ENCODE results near the gene ZDHHC23. TPM values are rescaled to one million over a fixed set of nuclear protein-coding genes. Genes with fewer than 3 reads are reported as not detected.

Gene ZDHHC23, protein sequence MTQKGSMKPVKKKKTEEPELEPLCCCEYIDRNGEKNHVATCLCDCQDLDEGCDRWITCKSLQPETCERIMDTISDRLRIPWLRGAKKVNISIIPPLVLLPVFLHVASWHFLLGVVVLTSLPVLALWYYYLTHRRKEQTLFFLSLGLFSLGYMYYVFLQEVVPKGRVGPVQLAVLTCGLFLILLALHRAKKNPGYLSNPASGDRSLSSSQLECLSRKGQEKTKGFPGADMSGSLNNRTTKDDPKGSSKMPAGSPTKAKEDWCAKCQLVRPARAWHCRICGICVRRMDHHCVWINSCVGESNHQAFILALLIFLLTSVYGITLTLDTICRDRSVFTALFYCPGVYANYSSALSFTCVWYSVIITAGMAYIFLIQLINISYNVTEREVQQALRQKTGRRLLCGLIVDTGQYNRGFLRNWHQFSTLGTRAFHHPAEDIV
- total RNA-seq = 10 to 100 TPM in 3 of 4 donors, 1 to 10 TPM in 1; 10.0 to 21.2 (median 13.0) TPM

DNA sequence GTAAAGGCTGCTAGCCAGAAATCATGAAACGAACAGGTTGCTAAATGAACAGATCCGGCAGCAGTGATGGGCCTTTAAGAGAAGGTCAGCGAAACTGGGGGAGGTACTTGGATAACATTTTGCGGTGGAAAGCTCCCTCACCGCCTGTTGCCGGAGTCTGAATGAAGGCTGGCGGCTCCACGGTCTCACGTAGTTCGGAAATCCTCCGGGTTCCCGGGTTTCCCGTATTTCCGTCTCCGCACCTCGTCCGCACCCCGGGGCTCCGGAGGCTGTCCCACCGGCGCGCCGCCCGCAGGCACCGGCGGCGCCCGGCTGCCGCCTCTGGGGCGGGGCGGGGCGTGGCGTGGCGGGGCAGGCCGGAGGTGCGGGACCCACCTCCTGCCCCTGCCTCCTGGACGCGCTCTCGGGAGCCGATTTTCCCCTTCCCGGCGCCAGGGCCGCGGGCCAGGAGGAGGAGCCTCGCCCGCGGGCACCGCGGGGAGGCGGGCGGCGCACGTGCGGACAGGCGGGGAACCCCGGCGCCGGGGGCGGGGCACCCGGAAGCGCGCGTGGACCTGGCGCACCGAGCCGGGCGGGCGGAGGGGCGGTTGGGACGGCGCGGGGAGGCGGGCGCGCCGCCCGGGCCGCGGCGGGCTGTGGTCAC is at the start of gene ZDHHC23:
ZDHHC23 (plus strand) TSS at position 642 of the 643 bp plus-strand sequence. CDS start 790 bp downstream, outside the sequence.
- peak; percentile 71 to 76 for DNase-seq (ENCODE audit: low spot score in 2 of 2)
- H3K4me1 ChIP-seq = peaks cover 17% of the 10 kb centered on the region
- H3K27ac ChIP-seq = peak within 1 kb of the TSS; percentile 66
- no peaks in the 10 kb centered on the region for H3K9me3 ChIP-seq
- no peaks in the 10 kb centered on the region for H3K27me3 ChIP-seq
- under 1% methylated on average over 27 of the region's 80 CpGs for WGBS
- H3K4me3 ChIP-seq = peak within 1 kb of the TSS; percentile 89
- no peak for TF ChIP-seq EP300 (IDR thresholded peaks at IDR 0.05)
- TF ChIP-seq POLR2A (IDR thresholded peaks at IDR 0.05) = no peak
- H3K36me3 ChIP-seq = no peaks in the 10 kb centered on the region

DNA sequence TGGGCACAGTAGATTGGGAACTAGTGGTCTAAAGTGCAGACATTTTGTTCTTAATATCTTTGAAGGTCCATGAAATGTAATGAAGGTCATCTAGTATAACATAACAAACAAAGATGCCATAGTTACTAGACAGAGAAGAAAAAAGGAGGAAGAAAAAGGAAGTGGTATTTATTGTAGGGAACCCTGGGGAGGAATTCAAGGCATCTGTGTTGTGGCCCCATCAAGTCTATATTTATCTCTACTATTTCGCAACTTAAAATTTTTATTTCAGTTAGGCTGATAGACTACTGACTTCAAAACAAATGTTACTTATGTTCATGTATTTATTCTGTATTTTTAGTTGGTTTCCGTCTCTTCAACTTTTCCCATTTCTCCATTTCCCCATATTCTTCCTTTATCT is 48.9 kb upstream of the ZDHHC23 start:
- H3K27ac ChIP-seq = no peak overlapping the region
- TF ChIP-seq, protein P1, sequence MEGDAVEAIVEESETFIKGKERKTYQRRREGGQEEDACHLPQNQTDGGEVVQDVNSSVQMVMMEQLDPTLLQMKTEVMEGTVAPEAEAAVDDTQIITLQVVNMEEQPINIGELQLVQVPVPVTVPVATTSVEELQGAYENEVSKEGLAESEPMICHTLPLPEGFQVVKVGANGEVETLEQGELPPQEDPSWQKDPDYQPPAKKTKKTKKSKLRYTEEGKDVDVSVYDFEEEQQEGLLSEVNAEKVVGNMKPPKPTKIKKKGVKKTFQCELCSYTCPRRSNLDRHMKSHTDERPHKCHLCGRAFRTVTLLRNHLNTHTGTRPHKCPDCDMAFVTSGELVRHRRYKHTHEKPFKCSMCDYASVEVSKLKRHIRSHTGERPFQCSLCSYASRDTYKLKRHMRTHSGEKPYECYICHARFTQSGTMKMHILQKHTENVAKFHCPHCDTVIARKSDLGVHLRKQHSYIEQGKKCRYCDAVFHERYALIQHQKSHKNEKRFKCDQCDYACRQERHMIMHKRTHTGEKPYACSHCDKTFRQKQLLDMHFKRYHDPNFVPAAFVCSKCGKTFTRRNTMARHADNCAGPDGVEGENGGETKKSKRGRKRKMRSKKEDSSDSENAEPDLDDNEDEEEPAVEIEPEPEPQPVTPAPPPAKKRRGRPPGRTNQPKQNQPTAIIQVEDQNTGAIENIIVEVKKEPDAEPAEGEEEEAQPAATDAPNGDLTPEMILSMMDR (IDR thresholded peaks at IDR 0.05) = no peak
- TF ChIP-seq POLR2A (IDR thresholded peaks at IDR 0.05) = no peak
- TF ChIP-seq EP300 (IDR thresholded peaks at IDR 0.05) = no peak
- no peak for TF ChIP-seq POLR2AphosphoS5 (IDR thresholded peaks at IDR 0.05)
- WGBS = 68% methylated on average over 2 of the region's 2 CpGs
- H3K4me1 ChIP-seq = peaks cover 19% of the 10 kb centered on the region
- H3K36me3 ChIP-seq = no peaks in the 10 kb centered on the region
- no peaks in the 10 kb centered on the region for H3K9me3 ChIP-seq
- no peak overlapping the region for H3K4me3 ChIP-seq
- DNase-seq (ENCODE audit: low spot score in 2 of 2) = no peak
- no peaks in the 10 kb centered on the region for H3K27me3 ChIP-seq

DNA sequence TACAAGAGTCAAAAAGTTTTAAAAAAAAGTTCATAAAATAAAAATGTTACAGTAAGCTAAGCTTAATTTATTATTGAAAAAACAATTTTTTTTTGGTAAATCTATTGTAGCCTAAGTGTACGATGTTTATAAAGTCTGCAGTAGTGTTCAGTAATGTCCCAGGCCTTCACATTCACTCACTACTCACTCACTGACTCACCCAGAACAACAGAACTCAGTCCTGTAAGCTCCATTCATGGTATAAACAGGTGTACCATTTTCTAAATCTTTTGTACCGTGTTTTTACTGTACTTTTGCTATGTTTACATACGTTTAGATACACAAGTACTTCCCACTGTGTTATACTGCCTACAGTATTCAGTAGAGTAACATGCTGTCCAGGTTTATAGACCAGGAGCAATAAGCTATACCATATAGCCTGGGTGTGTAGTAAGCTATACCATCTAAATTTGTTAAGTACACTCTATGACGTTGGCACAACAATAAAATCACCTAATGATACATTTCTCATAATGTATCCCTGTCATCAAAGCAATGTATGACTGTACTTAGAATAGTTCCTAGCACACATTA is 41.2 kb upstream of the ZDHHC23 start:
- no peaks in the 10 kb centered on the region for H3K9me3 ChIP-seq
- no peak overlapping the region for H3K4me3 ChIP-seq
- WGBS = 94% methylated on average over 4 of the region's 4 CpGs
- no peak for DNase-seq (ENCODE audit: low spot score in 2 of 2)
- H3K27me3 ChIP-seq = no peaks in the 10 kb centered on the region
- peaks cover 3% of the 10 kb centered on the region for H3K36me3 ChIP-seq
- TF ChIP-seq POLR2AphosphoS5 (IDR thresholded peaks at IDR 0.05) (no peak), POLR2A (IDR thresholded peaks at IDR 0.05) (no peak), EP300 (IDR thresholded peaks at IDR 0.05) (no peak)
- TF ChIP-seq, protein P1 (IDR thresholded peaks at IDR 0.05) = no peak
- H3K27ac ChIP-seq = no peak overlapping the region
- H3K4me1 ChIP-seq = no peaks in the 10 kb centered on the region

DNA sequence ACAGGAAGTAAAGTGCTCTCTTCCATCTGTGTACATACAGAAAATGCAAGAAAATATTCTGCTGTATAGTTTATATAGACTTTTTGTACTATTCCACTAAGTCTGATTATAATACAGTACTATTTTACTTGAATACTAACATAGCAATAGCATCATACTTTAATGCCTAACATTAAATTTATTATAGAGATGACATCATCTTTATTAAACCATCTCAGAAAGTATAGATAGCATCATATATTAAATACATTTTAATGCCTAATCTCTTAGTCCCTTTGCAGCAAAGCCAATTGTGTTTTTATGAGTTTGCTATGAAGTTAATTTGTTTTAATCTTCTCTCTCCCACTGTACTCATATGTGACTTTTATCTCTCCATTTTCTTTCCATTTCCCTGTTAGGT is 39.7 kb upstream of the ZDHHC23 start:
- Histone ChIP-seq H3K9me3 (no peaks in the 10 kb centered on the region), H3K27me3 (no peaks in the 10 kb centered on the region), H3K27ac (no peak overlapping the region), H3K4me3 (no peak overlapping the region), H3K36me3 (peaks cover 3% of the 10 kb centered on the region), H3K4me1 (no peaks in the 10 kb centered on the region)
- no peak for TF ChIP-seq POLR2A (IDR thresholded peaks at IDR 0.05)
- no peak for TF ChIP-seq POLR2AphosphoS5 (IDR thresholded peaks at IDR 0.05)
- TF ChIP-seq EP300 (IDR thresholded peaks at IDR 0.05) = no peak
- TF ChIP-seq, protein P1 (IDR thresholded peaks at IDR 0.05) = no peak
- no peak for DNase-seq (ENCODE audit: low spot score in 2 of 2)

DNA sequence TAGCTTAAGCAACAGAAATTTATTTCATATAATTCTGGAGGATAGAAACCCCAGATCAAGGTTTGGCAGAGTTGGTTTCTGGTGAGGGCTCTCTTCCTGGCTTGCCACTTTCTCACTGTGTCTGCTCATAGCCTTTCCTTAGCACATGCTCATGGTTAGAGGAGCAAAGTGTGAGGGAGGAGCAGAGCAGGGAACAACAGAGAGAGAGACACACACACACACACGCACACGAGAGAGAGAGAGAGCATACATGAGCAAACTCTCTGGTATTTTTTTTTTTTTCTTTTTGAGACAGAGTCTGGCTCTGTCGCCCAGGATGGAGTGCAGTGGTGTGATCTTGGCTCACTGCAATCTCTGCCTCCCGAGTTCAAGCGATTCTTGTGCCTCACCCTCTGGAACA is 36.8 kb upstream of the ZDHHC23 start:
- Histone ChIP-seq H3K9me3 (no peaks in the 10 kb centered on the region), H3K27me3 (no peaks in the 10 kb centered on the region), H3K36me3 (no peaks in the 10 kb centered on the region), H3K27ac (no peak overlapping the region), H3K4me3 (no peak overlapping the region), H3K4me1 (no peaks in the 10 kb centered on the region)
- no peak for DNase-seq (ENCODE audit: low spot score in 2 of 2)
- no peak for TF ChIP-seq EP300 (IDR thresholded peaks at IDR 0.05)
- no peak for TF ChIP-seq POLR2A (IDR thresholded peaks at IDR 0.05)
- 57% methylated on average over 5 of the region's 5 CpGs for WGBS
